GM12872 (cell line): ENCODE measurements around the gene MTM1.

ENCODE experiments used
- TF ChIP-seq, protein P1 (sequence below): IDR thresholded peaks from 3 replicates; pipeline ENCODE4 v1.5.1; 2011; ENCODE audit warnings: low read depth, mild to moderate bottlenecking, low read length, moderate library complexity; ENCODE audit not compliant: insufficient read depth

MTM1 gene

DNA sequence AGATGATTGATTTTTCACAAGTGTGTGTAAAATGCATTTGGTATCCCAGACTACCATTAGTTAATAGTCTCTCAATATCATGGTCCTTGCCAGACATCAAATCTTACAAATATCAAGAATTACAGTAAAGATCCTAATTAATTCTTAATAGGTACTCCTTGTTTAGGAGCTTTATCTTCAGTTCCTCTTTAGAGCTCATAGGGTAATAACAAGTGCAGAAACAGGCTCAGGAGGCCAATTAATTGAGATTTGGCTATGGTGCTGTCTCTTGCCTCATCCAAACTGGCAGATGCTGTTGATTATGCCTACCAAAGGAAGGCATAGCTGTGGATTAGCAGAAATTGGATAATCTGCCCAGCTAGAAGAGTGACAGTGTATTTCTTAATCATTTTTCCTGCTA, 131.7 kb downstream of the MTM1 start:
- TF ChIP-seq, protein P1, sequence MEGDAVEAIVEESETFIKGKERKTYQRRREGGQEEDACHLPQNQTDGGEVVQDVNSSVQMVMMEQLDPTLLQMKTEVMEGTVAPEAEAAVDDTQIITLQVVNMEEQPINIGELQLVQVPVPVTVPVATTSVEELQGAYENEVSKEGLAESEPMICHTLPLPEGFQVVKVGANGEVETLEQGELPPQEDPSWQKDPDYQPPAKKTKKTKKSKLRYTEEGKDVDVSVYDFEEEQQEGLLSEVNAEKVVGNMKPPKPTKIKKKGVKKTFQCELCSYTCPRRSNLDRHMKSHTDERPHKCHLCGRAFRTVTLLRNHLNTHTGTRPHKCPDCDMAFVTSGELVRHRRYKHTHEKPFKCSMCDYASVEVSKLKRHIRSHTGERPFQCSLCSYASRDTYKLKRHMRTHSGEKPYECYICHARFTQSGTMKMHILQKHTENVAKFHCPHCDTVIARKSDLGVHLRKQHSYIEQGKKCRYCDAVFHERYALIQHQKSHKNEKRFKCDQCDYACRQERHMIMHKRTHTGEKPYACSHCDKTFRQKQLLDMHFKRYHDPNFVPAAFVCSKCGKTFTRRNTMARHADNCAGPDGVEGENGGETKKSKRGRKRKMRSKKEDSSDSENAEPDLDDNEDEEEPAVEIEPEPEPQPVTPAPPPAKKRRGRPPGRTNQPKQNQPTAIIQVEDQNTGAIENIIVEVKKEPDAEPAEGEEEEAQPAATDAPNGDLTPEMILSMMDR: no peak

DNA sequence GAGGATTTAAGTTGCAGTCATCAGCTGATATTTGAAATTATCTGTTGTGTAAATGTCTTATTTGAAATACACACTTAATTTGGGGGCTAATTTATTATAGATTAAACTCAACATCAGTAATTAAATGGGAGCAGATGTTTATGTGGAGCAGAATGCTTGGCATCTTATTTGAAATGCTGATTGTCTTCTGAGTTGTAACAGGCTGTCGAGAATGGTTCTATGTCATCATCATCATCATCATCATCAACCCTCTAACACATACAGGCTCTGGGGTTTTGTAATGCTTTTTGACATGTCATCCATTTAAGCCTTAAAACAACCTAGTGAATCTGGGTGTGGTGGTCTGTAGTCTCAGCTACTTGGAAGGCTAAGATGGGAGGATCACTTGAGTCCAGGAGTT, 133.0 kb downstream of the MTM1 start:
- TF ChIP-seq, protein P1: no peak

DNA sequence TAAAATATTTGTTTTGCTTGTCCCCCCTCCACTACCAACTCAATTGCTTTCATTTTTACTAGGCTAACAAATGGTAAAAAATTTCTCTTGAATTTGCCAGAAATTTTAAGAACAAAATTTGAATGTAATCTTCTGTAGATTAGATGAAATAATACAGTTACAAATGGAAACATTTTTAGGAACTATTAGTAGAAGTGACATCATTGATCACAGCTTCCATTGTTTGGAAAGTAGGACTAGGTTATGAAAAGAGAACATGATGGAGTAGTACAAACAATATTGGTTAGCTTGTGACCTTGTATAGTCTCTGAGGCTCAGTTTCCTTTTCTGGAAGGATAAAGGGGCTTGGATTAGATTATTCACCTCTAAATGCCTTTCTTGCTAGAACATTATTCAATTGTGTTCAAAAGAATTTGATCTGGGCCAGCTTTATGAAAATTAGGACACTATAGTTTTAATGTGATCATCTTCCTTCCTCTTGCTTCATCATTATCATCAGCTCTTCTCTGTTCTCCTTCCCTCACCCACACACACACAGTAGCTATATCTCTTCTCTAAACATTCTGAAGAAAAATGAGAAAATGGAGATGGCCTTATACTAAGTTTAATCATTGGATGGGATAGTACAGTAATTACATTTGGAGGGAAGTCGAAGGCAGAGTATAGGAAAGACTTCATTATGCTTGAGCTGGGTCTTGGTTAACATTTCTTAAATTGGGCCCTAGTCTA, 134.7 kb downstream of the MTM1 start:
- TF ChIP-seq, protein P1: no peak

DNA sequence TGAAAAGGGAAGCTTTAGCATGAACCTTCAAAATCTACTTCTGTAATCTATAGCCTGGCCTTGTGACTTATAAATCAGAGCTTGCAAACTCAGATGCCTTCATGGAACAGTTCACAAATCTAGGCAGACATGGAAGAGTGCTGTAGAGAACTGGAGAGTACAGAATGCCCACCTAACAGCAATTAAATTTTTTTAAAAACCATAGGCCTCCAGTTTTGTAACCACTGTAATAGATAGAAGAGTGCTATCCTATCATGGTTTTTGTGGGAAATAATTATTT, 135.2 kb downstream of the MTM1 start:
- TF ChIP-seq, protein P1: no peak

DNA sequence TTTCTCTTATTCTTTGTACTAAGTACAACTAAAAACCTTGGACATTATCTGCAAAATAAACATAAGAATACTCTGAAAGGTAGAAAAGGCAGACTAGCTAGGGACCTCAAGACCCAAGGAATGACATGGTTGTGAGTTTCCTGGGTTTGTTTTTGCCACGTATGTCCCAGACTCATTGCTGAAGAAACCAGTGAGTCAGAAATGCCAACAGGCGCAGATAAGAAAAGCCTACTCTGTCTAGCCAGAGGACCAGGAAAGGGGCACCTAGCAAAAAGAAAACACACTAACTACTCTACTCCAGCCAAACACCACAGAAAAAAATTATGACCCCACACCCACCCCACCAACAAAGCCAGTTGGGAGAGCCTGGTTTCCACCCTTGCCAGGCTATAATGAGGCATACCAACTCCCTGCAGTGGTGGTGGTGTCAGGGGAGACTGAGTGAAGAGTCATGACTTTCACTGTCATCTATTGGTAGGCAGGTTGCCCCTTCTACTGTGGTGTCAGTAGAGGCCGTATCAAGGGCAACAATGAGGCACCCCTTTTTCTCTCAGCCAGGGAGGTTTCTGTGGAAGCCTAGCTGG, 135.7 kb downstream of the MTM1 start:
- TF ChIP-seq, protein P1: no peak

DNA sequence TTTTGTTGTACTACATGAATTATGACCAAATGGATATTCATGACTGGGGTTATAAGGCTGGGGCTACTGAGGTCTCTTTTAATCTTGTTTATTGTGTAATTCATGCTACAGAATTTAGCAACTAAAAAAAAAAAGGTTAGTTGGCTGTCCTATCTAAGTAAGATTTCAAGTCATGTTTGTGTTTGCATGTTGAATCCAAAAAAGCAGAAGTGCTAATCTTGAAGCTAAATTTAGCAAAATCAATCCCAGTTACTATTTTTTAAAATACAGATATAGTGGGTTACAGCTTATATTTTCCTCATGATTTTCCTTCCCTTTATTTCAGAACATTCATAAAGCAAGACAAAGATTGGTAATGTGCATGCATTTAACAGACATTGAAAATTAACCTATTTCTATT, 144.2 kb downstream of the MTM1 start:
- TF ChIP-seq, protein P1: no peak

DNA sequence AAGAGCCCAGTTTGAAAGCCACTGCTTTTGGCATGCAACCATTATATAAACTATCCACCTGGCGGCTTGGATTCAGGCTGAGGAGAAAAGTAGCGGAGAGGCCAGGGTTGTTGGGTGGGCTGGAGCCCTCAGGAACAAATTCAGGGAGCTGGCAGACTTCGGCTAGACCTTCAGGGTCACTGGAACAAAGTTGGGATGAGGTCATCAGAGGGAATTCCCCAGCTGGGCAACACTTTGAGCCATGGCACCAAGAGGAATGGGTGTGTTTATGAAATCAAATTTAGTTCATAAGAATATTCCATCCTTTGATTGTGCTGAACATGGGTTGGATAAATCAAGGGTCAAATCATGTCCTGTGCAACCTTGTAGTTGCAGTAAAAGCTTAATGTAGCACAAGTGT, 146.8 kb downstream of the MTM1 start:
- TF ChIP-seq, protein P1: no peak
